PC-9 (cell line): ENCODE results near the gene TMTC2.

Source experiments
- CTCF ChIP-seq: fragments of 200-600 bp; sonication (generic); conservative IDR thresholded peaks from 2 replicates; pipeline ENCODE4 v1.6.1; 2017; ENCODE audit warnings: mixed run types, antibody characterized with exemption, mild to moderate bottlenecking, moderate library complexity
- EZH2 ChIP-seq: fragments of 200-600 bp; sonication (generic); IDR thresholded peaks from 2 replicates; pipeline ENCODE4 v1.8.0; 2017; ENCODE audit warnings: antibody characterized with exemption, low read depth

- TF ChIP-seq CTCF: no peak
- no peak for TF ChIP-seq EZH2
Observed at GRCh38 chr12:83046019-83046418, 359.3 kb downstream of the TMTC2 start.
